ENCODE results near the gene KYAT1.

The KYAT1 gene

DNA sequence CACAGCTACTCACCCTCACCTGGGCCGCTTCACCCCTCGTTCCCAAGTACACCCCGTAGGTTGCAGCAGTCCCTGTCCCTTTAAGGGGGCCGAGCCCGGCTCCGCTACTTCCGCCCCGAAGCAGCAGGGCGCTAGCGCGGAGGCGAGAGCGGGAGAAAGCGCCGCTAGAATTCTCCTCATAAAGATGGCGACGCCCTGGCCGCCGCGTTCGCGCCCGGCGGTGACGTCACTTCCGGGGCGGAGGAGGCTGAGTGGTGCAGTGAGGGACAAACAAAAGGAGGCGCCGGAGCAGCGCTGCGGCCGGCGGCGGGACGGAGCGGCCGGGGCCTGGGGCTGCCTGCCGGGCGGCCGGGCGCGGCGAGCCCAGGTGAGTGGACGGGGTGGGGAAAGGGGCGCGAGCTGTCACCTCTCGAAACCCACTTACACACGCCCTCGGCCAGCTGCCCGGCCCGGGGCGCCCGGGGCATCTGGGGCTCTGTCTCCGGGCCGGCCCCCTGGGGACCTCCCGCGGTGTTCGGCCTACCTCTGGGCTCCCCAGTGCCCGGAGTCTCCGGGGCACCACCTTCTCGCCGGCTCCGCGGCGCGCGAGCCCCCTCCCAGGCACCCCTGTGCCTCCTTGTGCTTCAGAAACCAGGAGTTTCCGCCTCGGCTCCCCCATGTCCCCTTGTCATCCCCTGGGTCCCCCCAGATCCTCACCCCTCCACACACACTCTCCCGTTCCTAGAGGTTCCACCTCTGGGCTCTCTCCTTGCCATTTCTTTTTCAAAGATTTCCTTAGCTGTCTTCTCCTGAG lies at the start of gene KYAT1, which contains the start of gene LRRC8A:
Gene KYAT1, minus strand, starts transcription at position 67 of the 793 bp plus-strand sequence. CDS start 36,545 bp downstream, outside the sequence.
Gene LRRC8A, plus strand, starts transcription at position 250 of the 793 bp plus-strand sequence. CDS start 25,032 bp downstream, outside the sequence.
- peak; percentile 96 to 98 for DNase-seq (ENCODE audit: low read depth in 2 of 2)

DNA sequence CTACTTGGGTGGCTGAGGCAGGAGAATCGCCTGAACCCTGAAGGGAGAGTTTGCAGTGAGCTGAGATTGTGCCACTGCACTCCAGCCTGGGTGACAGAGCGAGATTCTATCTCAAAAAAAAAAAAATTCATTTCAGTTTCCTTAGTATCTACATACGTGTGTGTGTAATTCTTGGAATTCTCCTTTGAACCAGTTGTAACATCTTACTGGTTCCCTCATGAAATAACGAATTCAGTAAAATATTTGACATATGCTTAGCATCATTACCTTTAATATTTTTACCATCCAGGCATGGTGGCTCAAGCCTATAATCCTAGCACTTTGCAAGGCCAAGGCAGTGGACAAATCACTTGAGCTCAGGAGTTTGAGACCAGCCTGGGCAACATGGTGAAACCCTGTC lies 47.8 kb upstream of the KYAT1 start:
- no peak for DNase-seq (ENCODE audit: low read depth in 2 of 2)

GRCh38 chr9:128928624-128929023 lies 46.9 kb upstream of the KYAT1 start:
- no peak for DNase-seq (ENCODE audit: low read depth in 2 of 2)

DNA sequence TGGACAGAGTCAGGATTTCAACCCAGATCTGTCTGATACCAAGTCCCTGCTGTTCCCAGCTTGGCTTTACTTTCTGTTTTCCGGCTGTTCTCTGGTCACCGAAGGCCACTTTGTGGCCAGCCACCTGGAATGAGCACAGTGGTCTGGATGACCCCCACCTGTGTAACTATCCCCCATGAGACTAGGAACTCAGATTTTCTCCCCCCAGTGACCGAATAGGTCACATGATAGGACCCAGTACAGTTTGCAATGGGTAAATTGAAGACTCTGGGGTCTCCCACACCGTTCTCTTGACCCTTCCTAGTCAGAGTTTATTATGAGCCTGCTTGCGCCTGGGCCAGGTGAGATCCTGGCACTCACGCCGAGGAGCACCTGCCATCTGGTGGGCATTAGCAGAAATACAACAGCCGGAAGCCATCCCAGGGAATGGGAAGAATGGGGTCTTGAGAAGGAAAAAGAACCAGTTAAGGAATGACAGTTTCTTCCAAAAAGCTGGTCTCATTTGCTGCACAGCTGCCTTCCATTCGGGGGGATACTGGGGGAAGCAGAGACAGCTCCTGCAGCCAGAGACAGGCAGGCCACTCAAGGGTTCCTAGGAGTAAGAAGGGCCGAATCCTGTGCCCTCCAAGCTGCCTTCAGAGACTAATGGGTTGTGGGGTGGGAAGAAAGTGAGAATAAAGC lies 46.1 kb upstream of the KYAT1 start:
- DNase-seq (ENCODE audit: low read depth in 2 of 2), result no peak

GRCh38 chr9:128923493-128923883 lies 41.7 kb upstream of the KYAT1 start:
- DNase-seq (ENCODE audit: low read depth in 2 of 2), result no peak

DNA sequence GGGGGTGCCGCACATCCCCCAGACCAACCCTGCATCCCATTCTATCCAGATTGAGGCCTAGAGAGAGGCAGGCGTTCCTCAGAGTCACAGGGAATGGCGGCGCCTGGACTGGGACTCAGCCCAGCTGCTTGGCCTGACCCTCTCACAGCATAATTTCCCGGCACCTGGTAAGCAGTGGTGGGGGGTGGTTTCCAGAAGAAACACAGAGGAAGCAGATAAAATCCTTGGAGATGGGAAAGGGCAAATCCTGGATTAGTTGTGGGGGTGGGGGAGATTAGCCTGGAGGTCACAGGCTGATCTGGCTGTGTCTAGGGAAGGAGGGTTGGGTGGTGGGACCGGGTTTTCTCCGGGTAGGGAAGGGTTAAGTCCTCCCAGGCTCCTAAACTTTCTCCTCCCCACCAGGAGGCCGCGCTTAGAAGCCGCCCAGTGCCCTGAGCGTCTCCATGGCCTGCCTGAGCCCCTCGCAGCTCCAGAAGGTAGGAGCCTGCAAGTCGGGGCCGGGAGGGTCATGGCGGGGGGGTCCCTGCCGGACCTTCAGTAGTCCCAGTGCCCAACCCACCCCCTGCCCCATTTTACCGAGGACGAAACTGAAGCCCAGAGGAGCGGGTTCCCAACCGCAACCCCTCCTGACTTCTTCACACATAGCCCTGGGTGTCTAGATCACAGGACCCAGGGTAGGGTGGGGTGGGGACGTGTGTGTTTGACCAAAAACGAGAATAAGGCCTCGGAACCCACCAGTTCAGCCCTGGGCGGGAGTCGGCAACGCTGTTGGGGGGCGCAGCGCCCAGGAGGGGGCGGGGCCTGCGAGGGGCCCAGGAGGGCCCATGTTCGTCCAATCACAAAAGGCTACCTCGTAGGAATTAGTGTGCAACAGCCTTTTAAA lies 40.4 kb upstream of the KYAT1 start:
- no peak for DNase-seq (ENCODE audit: low read depth in 2 of 2)

DNA sequence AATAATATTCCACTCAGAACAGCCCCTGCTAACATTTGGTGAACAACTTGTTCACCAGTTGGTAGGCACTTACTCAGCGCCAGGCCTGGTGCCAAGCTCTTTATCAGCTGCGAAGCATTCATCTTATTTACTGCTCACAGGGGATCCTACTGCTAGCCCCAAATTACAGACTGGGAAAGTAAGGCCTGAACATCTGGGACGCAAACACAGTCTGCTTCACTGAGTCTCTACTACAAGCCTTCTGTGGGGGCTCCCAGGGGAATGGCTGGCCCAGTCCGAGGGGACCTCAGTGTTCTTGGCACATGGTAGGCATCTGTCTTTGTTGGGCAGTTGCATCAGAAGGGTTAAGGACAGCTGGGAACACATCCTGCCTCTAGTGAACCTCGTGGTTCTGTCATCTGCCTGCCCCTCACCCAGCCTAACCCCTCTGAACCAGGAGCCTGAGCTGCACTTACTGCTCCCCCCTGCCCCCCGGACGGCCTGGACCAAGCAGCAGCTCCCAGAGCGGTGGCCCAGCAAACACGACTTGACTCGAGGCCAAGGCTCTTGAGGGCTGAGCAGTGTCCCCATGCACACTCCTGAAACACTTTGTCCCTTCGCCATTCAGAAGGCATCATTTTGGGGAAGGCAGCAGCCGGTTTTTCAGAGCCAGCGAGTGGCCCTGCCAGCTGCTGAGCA lies 38.8 kb upstream of the KYAT1 start, which contains the start of gene PHYHD1:
Gene PHYHD1, plus strand, starts transcription at position 602 of the 678 bp plus-strand sequence. CDS start 1,342 bp downstream, outside the sequence.
- no peak for DNase-seq (ENCODE audit: low read depth in 2 of 2)

DNA sequence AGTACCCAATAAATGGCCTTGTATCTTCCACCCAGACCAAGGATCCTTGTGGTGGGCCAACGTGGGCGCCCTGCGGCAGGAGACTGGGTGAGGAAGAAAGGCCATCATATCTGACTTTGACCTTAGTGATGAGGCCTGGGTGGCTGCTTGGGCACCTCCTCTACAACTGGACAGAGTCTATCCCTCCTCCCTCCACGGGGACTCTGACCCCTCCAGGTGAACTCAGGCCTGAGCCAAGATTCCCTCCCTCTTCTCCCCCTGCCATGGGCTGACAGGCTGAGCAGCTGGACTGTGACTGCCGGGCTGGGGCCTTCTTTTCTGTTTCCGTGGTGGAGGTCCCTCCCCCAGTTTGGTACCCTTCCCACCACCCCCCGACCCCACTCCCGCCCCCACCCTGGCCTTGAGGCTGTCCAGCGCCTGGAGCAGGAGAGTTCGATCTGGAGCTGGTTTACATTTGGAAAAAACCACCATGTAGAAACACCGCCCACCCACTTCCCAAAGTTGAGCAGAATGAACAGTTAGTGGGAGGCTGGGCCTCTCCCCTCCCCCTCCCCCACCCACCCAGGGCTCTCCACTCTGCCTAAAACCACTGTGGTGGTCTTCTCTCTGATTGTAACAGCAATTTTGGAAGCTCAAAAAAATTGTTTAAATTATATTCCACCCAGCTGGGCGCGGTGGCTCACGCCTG lies 37.8 kb upstream of the KYAT1 start:
- no peak for DNase-seq (ENCODE audit: low read depth in 2 of 2)

DNA sequence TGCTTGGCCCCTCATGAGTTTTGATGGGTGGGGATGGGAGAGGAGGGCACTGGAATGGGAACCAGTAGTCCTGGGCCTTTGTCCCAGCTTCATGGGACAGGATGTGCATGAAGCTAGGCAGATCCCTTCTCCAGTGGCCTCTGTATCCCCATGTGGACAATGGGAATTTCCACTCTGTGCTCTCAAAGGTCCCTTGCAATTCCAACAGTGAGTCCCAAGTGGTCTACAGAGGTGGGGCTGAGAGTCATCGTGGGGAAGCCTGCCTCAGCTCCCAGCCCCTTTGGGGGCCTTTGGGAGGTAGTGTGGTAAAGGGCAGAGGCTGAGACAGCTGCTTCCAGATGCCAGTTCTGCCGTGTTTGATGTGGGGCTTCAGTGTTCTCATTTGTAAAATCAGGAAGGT lies 37.2 kb upstream of the KYAT1 start:
- DNase-seq (ENCODE audit: low read depth in 2 of 2), result no peak

GRCh38 chr9:128917151-128917849 lies 35.5 kb upstream of the KYAT1 start:
- DNase-seq (ENCODE audit: low read depth in 2 of 2), result no peak

GRCh38 chr9:128916745-128917144 lies 35.0 kb upstream of the KYAT1 start:
- no peak for DNase-seq (ENCODE audit: low read depth in 2 of 2)

GRCh38 chr9:128916204-128916603 lies 34.5 kb upstream of the KYAT1 start:
- DNase-seq (ENCODE audit: low read depth in 2 of 2), result no peak

DNA sequence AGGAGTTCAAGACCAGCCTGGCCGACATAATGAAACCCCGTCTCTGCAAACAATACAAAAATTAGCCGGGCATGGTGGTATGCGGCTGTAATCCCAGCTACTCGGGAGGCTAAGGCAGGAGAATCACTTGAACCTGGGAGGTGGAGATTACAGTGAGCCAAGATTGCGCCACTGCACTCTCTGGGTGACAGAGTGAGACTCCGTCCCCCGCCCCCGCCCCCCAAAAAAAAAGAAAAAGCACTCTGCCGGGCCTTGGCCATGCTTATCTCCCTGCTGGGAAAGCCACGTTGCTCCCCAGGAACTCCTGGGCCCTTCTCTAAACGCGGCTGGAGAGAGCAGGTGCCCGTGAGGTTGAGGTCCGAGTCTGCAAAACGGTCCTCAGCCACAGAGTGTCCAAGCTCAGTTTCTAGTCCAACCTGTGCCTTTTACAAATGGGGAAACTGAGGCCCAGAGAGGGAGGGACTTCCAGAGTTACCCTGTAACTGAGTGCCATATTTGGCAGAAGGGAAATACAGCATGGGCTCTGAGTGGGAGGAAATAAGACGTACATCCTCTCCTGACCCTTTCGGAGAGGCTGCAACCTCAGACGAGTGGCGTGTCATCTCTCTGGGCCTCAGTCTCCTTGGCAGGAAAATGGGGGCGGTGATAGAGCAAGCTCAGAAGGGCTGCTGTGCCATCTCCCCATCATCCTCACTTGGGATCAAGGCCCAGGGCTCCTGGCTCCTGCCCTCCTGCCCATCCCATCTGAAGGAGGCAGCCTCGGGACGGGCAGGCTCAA lies 32.4 kb upstream of the KYAT1 start:
- no peak for DNase-seq (ENCODE audit: low read depth in 2 of 2)

- no peak for DNase-seq (ENCODE audit: low read depth in 2 of 2)
Observed at GRCh38 chr9:128913048-128913900, 31.5 kb upstream of the KYAT1 start.

DNA sequence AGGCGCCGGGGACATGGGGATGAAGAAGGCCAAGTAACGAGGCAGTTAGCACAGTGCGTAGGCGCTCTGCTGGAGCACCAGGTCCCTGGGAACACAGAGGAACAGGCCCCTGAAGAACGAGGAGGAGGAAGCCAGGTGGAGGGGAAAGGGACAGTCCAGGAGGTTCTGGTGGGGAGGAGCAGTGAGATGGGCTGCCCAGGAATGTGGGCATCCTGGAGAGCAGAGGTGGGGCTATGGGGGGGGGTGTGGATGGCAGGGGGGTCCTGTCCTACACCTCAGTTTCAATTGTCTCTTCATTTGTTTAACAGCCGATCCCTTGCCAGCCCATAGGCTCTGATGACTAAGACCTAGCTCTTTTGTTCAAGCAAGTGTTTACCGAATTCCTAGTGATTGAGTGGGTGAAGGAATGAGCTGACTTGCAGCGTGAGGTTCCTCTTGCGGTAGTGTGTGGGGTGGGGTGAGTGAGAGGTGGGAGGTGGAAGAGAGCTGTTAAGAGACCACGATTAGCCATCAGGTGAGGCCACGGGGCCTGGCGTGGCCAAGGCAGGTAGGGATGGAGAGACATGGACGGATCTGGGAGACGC lies 30.6 kb upstream of the KYAT1 start:
- DNase-seq (ENCODE audit: low read depth in 2 of 2), result no peak

- no peak for DNase-seq (ENCODE audit: low read depth in 2 of 2)
Observed at GRCh38 chr9:128911529-128912035, 29.8 kb upstream of the KYAT1 start.

DNA sequence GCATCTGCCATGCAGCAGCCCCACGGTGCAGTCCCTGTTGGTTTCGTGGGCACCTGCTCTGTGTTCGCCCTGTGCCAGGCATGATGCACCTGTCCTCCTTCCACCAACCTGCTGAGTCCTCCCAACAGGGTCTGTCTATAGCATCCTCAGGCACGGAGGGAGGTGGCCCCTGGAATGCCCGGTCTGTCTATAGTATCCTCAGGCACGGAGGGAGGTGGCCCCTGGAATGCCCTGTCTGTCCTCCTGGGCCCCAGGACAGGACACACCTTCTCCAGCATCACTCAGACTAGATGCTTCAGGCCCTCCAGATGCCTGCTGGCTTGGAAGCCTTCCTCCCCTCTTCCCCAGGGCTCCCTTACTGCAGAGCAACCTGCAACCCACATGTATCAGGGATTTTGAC lies 29.2 kb upstream of the KYAT1 start:
- no peak for DNase-seq (ENCODE audit: low read depth in 2 of 2)

GRCh38 chr9:128909859-128910258 lies 28.1 kb upstream of the KYAT1 start:
- no peak for DNase-seq (ENCODE audit: low read depth in 2 of 2)
